Trophoblast cell (in vitro differentiated cells and primary cell): ENCODE results near the gene PGS1.

Experiments
- DNase-seq, 2 donors: peaks; one replicate each; pipeline ENCODE4 v3.0.0-alpha.2; 2016
- H2AFZ ChIP-seq: 2 replicates; pipeline ENCODE4 v1.6.1; 2013; ENCODE audit warnings: low read length, moderate library complexity, mild to moderate bottlenecking; ENCODE audit not compliant: insufficient read depth, poor library complexity
- H2AK5ac ChIP-seq: 2 replicates; pipeline ENCODE4 v1.6.1; 2013; ENCODE audit warnings: mild to moderate bottlenecking, low read length
- H2BK120ac ChIP-seq: 2 replicates; pipeline ENCODE4 v1.6.1; 2013; ENCODE audit warnings: low read length, mild to moderate bottlenecking, moderate library complexity; ENCODE audit not compliant: insufficient read depth, poor library complexity
- H2BK12ac ChIP-seq: 2 replicates; pipeline ENCODE4 v1.6.1; 2013; ENCODE audit warnings: mild to moderate bottlenecking, low read length, moderate library complexity
- H2BK5ac ChIP-seq: 2 replicates; pipeline ENCODE4 v1.6.1; 2013; ENCODE audit warnings: low read length, low read depth, moderate library complexity, mild to moderate bottlenecking; ENCODE audit not compliant: poor library complexity
- H3K14ac ChIP-seq: 2 replicates; pipeline ENCODE4 v1.6.1; 2013; ENCODE audit warnings: mild to moderate bottlenecking, low read length
- H3K18ac ChIP-seq: 2 replicates; pipeline ENCODE4 v1.6.1; 2013; ENCODE audit warnings: mild to moderate bottlenecking, low read length
- H3K23ac ChIP-seq: 2 replicates; pipeline ENCODE4 v1.6.1; 2013; ENCODE audit warnings: low read length
- H3K27ac ChIP-seq: 2 replicates; pipeline ENCODE4 v1.5.1; 2013; ENCODE audit warnings: low read depth, mild to moderate bottlenecking, inconsistent platforms, low read length, moderate library complexity
- H3K27me3 ChIP-seq: 2 replicates; pipeline ENCODE4 v1.6.1; 2013; ENCODE audit warnings: inconsistent platforms, mild to moderate bottlenecking, low read length, moderate library complexity; ENCODE audit not compliant: insufficient read depth
- H3K36me3 ChIP-seq, 2 experiments: 1 replicate in 1 of 2; 2 replicates in 1 of 2; pipeline ENCODE4 v1.6.1; 2013; ENCODE audit warnings: low read length in 2 of 2, mild to moderate bottlenecking in 2 of 2, moderate library complexity in 1 of 2; ENCODE audit not compliant: insufficient read depth in 2 of 2, control insufficient read depth in 1 of 2
- H3K4ac ChIP-seq: 2 replicates; pipeline ENCODE4 v1.6.1; 2013; ENCODE audit warnings: low read depth, mild to moderate bottlenecking, low read length, moderate library complexity
- H3K4me1 ChIP-seq, 2 experiments: 1 replicate in 1 of 2; 2 replicates in 1 of 2; pipeline ENCODE4 v1.6.1; 2013; ENCODE audit warnings: low read length in 2 of 2, mild to moderate bottlenecking in 2 of 2, moderate library complexity in 1 of 2; ENCODE audit not compliant: insufficient read depth in 2 of 2, control insufficient read depth in 1 of 2
- H3K4me2 ChIP-seq: 2 replicates; pipeline ENCODE4 v1.6.1; 2013; ENCODE audit warnings: inconsistent platforms, mild to moderate bottlenecking, low read length, moderate library complexity
- H3K4me3 ChIP-seq: 2 replicates; pipeline ENCODE4 v1.5.1; 2013; ENCODE audit warnings: mild to moderate bottlenecking, low read depth, low read length, inconsistent platforms
- H3K79me1 ChIP-seq: one replicate; pipeline ENCODE4 v1.6.1; 2013; ENCODE audit warnings: low read length
- H3K79me2 ChIP-seq: 2 replicates; pipeline ENCODE4 v1.6.1; 2013; ENCODE audit warnings: low read length, mild to moderate bottlenecking; ENCODE audit not compliant: control insufficient read depth, insufficient read depth, poor library complexity
- H3K9ac ChIP-seq: 2 replicates; pipeline ENCODE4 v1.6.1; 2013; ENCODE audit warnings: mild to moderate bottlenecking, low read length
- H3K9me3 ChIP-seq: 2 replicates; pipeline ENCODE4 v1.6.1; 2013; ENCODE audit warnings: low read depth, mild to moderate bottlenecking, control low read depth, inconsistent platforms, low read length; ENCODE audit not compliant: insufficient read depth
- H4K12ac ChIP-seq: 2 replicates; pipeline ENCODE4 v1.6.1; 2013; ENCODE audit warnings: low read depth, mild to moderate bottlenecking, low read length, moderate library complexity
- H4K8ac ChIP-seq: 2 replicates; pipeline ENCODE4 v1.6.1; 2013; ENCODE audit warnings: low read depth, mild to moderate bottlenecking, low read length, moderate library complexity
- H4K91ac ChIP-seq: one replicate; pipeline ENCODE4 v1.6.1; 2013; ENCODE audit warnings: low read depth, mild to moderate bottlenecking, low read length, moderate library complexity
- WGBS: extraction: QIAGEN DNeasy Blood & Tissue Kit; methylation state at CpG from one replicate; pipeline ENCODE4 v1.1.7; 2013; ENCODE audit warnings: missing lambda C conversion rate; ENCODE audit not compliant: insufficient read length, insufficient coverage; ENCODE audit errors: extremely low coverage; 5-methylcytosine and 5-hydroxymethylcytosine counted together

The PGS1 gene

GRCh38 chr17:78338486-78339259 lies 39.8 kb upstream of the PGS1 start:
- peak in 1 of 2 donors; percentile 49 for DNase-seq
- no peak overlapping the region for H4K12ac ChIP-seq
- H3K36me3 ChIP-seq: no peaks in the 10 kb centered on the region
- H4K91ac ChIP-seq: no peak overlapping the region
- peaks cover 9% of the 10 kb centered on the region for H3K79me1 ChIP-seq
- no peak overlapping the region for H3K4ac ChIP-seq
- H3K27ac ChIP-seq: no peak overlapping the region
- H3K27me3 ChIP-seq: no peaks in the 10 kb centered on the region
- H3K23ac ChIP-seq: no peak overlapping the region
- H2BK12ac ChIP-seq: no peak overlapping the region
- H2AK5ac ChIP-seq: no peak overlapping the region
- H2AFZ ChIP-seq: no peak overlapping the region
- no peak overlapping the region for H2BK120ac ChIP-seq
- H3K79me2 ChIP-seq: no peaks in the 10 kb centered on the region
- no CpG with 5 or more reads among the region's 11 CpGs for WGBS
- no peak overlapping the region for H4K8ac ChIP-seq
- no peak overlapping the region for H3K14ac ChIP-seq
- H2BK5ac ChIP-seq: no peak overlapping the region
- no peak overlapping the region for H3K18ac ChIP-seq
- no peak overlapping the region for H3K9ac ChIP-seq
- H3K9me3 ChIP-seq: no peaks in the 10 kb centered on the region
- no peak overlapping the region for H3K4me2 ChIP-seq
- no peak overlapping the region for H3K4me3 ChIP-seq
- H3K4me1 ChIP-seq: peaks cover 9 to 15% of the 10 kb centered on the region in 2 experiments

- Histone ChIP-seq H2BK5ac (no peak overlapping the region), H3K27me3 (no peaks in the 10 kb centered on the region), H2AK5ac (no peak overlapping the region), H3K79me2 (no peaks in the 10 kb centered on the region), H3K4me1 (peaks cover 9 to 15% of the 10 kb centered on the region in 2 experiments), H3K36me3 (no peaks in the 10 kb centered on the region), H3K9me3 (no peaks in the 10 kb centered on the region), H3K4me2 (no peak overlapping the region), H3K4me3 (no peak overlapping the region), H3K4ac (no peak overlapping the region), H4K8ac (no peak overlapping the region), H4K91ac (no peak overlapping the region), H3K9ac (no peak overlapping the region), H2BK120ac (no peak overlapping the region), H3K27ac (no peak overlapping the region), H3K79me1 (peaks cover 9% of the 10 kb centered on the region), H3K18ac (no peak overlapping the region), H2AFZ (no peak overlapping the region), H3K23ac (no peak overlapping the region), H4K12ac (no peak overlapping the region), H3K14ac (no peak overlapping the region), H2BK12ac (no peak overlapping the region)
- peak; percentile 91 to 94 for DNase-seq
- WGBS: no CpG with 5 or more reads among the region's 10 CpGs
Observed at GRCh38 chr17:78340183-78340955, 38.1 kb upstream of the PGS1 start.

- Histone ChIP-seq H3K9me3 (no peaks in the 10 kb centered on the region), H3K4me1 (peaks cover 9 to 15% of the 10 kb centered on the region in 2 experiments), H3K4ac (peak overlapping the region; percentile 44), H3K4me2 (peak overlapping the region; percentile 67), H3K36me3 (no peaks in the 10 kb centered on the region), H3K14ac (peak overlapping the region; percentile 64), H3K9ac (no peak overlapping the region), H3K27ac (no peak overlapping the region), H2BK5ac (no peak overlapping the region), H3K27me3 (no peaks in the 10 kb centered on the region), H3K79me2 (no peaks in the 10 kb centered on the region), H2BK120ac (peak overlapping the region; percentile 36), H2AFZ (peak overlapping the region; percentile 61), H3K79me1 (peaks cover 9% of the 10 kb centered on the region), H2AK5ac (peak overlapping the region; percentile 86), H3K18ac (peak overlapping the region; percentile 74), H4K12ac (peak overlapping the region; percentile 23), H3K23ac (no peak overlapping the region), H2BK12ac (peak overlapping the region; percentile 87), H4K8ac (peak overlapping the region; percentile 68), H3K4me3 (peak overlapping the region; percentile 29), H4K91ac (peak overlapping the region; percentile 71)
- no CpG with 5 or more reads among the region's 95 CpGs for WGBS
- DNase-seq: peak; percentile 85 to 92
Observed at GRCh38 chr17:78341559-78342448, 36.6 kb upstream of the PGS1 start.
